ENCODE data around the gene ADCY5.

Gene ADCY5

DNA sequence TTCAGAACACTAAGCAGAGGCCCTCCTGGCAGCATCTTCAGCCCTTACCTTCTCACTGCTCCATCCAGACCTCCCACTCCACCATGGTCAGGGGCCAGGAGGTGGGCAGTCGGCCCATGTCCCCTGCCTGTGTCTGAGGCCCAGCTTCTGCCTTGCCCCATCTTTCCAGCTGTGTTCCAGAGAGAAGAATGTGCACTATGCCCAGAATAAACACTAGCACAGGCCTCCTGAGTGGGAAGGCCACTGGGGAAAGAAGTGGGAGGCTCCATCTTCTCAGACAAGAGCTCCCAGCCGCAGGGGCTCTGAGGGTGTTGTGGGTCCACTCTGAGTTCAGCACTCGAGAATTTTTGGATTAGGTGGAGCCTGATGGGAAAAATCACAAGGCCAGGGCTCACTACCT, 44.5 kb downstream of the ADCY5 start:
- no peak for DNase-seq

DNA sequence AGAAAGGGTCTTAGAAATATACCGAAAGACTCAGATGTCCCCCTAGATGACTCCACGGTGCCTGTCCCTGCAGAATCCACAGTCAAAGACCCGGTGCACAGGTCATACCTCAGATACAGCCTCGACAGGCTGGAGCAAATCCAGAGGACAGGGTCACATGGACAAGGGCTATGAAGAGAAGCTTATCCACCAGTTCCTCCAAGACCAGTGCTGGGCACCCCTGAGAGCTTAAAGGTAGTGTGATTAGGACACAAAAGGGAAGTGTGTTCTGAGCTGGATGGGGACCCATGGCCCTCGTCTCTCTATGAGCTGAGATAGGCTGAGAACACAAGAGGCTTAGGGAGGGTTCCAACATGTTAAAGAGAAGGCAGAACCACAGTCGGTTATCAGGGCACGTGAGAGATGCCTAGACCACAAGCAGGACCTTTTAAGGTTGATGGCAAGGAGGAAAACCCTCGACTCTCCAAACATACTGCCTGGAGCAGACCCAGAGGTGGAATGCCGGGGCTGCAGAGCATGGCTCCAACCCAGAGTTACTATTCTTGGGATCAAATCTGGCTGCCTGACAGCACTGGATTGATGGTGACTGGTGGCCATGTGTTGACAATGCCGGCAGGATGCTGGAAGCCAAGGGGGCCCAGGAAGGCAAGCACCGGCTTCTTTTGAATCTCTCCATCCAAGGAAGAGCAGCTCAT, 46.9 kb downstream of the ADCY5 start:
- DNase-seq: no peak

DNA sequence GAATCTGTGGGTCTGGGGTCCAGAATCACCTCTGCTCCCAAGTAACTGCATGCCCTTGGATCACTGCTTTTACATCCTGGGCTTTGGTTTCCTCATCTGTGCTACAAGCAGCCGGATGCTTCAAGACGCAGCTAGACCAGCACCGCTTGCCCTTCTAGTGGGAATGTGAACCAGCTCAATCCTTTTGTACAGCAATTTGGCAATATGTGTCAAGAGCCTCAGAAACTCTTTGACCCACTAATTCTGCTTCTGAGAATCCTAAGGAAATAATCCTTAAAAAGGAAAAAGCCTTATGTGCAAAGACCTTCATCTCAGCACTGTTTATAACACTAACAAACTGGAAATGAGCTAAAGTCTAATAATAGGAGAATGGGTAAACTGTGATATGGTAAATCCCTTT, 48.7 kb downstream of the ADCY5 start:
- DNase-seq: no peak

DNA sequence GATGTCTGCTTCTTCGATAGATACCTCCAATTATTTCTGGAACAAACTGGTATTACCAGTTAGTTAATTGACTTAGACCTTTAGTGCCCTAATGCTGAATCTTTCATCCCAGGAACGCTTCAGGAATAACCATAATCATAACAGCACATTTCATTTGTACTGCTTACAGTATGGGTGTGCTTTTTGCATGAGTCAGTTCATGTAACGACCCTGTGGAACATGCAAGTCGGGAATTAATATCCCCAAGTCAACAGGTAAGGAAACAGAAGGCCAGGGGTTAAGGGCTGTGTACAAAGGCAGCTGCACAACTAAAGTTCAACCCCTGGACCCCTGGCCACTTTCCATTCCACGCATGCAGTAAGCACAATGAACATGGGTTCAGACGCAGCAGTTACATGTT, 49.2 kb downstream of the ADCY5 start:
- no peak for DNase-seq

DNA sequence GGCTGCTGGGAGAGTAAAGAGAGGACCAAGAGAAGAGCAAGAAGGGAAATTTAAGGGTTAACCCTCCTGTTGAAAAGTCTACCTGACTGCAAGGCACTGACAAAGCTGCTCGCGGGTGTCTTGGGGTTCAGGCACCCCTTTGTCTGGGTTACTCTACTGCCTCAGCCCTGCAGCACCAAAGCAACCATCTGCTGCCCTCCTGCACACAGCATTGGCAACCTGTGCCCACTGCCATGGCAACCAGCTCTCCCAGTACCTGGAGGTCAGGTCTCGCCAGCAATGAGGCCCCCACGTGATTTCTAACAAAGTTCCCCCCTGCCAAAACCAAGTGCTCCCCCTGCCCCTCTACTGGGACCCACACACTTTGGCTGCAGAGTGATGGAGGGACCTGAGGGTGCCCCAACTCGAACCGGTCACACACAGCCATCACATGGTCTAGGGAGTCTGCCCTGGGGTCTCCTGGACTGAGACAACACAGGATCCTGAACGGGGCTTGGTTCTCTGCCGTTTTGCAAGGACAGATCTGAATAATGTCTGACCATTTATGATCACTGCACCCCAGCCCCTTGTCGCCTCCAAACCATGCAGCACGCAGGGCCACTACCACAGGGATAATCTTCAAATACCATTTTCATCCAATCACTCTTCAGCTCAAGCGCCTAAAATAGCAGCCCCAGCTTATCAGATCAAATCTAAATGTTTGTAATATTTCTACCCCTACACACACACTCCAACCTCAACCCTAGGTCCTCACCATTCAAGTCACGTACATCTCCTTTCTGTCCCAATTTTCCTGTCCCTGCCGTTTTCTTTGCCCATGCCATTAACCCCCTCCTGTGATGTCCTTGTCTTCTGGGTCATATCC, 50.7 kb downstream of the ADCY5 start:
- DNase-seq: no peak

DNA sequence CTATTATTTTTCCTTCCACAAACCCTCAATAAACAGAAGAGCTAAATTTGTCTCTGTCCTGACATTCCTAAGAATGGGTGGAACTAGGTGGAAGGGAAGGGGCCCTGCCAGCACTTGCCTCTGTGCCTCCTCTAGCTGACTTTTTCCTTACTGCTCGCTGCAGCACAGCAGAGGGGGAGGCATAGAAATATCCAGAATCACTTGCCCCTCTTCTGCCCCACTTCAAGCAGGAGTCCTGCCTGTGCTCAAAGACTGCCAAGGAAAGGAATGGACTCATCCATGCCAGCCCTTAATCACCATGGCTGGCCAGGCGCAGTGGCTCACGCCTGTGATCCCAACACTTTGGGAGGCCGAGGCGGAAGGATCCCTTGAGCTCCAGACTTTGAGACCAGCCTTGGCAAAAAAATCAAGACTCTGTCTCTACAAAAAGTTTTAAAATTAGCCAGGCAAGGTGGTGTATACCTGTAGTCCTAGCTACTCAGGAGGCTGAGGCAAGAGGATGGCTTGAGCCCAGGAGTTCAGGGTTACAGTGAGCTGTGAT, 51.8 kb downstream of the ADCY5 start:
- DNase-seq: no peak

DNA sequence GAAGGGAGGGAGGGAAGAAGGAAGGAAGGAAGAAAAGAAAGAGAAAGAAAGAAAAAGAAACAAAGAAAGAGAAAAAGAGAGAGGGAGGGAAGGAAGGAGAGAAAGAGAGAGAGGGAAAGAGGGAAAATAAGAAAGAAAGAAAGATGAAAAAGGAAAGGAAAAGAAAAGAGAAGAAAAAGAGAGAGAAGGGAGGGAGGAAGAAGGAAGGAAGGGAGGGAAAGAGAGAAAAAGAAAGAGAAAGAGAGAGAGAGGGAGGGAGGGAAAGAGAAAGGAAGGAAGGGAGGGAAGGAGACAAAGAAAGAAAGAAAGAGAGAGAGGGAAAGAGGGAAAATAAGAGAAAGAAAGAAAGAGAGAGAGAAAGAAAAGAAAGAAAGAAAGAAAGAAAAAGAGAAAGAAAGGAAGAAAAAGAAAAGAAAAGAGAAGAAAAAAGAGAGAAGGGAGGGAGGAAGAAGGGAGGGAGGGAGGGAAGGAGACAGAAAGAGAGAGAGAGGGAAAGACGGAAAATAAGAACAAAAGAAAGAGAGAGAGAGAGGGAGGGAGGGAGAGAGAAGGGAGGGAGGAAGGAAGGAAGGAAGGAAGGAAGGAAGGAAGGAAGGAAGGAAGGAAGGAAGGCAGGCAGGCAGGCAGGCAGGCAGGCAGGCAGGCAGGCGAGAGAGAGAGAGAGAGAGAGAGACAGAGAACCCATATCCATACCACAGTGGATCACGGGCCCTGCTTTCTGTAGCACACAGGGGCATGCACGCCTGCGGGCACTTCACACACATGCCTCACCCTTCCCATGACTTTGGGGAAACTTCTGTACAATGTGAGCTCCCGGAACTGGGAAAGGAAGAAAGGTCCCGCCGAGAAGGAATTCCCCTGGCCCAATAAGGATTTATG, 52.5 kb downstream of the ADCY5 start:
- no peak for DNase-seq

DNA sequence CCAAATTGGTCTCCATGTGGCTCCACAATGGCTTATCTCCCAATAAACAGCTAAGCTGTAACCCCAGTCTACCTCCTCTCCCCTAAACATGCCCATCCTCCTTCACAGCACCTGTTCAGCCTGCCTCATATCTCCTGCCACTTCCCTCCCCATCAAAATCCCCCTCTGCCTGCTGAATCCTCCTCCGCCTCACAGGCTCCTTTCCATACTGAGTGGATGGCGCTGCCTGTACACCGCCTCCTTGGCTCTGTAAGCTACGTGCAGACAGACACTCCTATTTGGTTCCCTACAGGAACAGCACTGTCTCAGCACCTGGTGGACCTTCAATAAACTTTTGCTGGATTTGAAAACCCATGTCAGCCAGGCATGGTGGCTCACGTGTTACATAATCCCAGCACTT, 53.7 kb downstream of the ADCY5 start:
- no peak for DNase-seq

DNA sequence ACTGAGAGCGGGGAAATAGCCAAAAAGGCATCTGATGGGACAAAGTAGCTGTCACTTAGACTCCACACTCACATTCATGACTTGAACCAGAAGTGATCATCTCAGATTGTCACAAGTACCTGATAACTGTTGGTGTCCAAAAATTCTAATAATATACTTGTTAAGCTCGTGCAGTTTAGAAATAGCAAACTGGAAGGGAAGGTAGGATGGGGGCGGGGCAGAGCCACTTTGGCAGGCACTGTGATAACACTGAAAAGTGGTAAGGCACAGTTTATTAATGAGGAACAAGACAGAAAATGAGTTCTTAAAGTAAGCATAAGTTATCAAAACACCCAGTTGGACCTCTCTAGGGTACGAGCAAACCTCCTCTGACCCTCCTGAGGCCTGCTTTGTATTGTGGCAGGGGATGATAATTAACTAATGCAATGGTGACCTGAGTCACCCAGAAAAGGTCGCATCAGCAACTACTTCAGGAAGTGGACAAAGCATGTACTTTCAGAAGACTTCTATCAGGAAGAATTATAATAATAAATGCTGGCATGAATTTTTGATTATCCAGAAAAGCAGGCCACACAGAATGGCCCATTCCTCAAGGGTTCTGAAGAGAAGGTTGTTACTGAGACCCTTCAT, 54.4 kb downstream of the ADCY5 start:
- no peak for DNase-seq

DNA sequence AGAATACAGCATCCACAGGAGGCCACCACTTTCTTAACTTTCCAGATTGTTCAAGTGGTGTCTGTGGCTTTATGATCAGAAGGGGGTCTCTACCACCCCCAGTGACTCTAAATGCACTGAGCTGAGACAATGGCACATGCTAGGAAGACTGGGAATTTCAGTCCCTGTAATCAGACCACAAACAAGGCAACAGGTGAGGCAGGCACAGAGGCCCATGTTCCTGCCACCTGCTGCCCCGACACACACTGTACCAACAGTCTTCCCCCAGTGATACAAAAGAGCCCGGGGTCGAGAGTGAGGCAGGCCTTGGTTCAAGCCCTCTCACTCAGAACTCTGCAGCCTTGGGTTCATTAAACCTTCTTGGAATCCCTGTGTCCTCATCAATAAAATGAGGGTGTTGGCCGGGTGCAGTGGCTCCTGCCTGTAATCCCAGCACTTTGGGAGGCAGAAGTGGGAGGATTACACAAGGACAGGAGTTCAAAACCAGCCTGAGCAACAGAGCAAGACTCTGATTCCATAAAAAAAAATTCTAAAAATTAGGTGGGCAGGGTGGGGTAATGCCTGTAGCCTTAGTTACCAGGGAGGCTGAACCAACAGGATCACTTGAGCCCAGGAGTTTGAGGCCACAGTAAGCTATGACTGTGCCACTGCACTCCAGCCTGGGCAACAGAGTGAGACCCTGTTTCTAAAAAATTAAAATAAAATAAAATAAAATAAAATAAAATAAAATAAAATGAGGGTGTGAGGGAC, 55.8 kb downstream of the ADCY5 start:
- DNase-seq: no peak

DNA sequence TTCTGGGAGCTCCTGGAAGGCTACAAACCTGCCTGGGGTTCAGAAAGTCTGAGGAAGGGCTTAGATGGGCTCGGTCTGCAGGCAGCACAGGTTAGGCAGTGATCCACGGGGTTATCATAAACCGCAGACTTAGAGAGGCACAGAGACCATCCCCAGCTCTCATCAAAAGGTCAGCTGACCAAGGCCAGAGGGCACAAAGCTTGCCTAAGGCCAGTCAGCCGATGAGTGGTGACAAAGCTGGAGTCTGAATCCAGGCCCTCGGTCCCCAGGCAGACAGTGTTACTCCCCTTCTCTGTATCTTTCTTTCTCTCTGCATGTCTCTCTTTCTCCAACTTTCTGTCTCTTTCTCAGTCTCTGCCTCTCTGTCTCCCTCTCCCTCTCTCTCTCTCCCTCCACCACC, 56.5 kb downstream of the ADCY5 start:
- no peak for DNase-seq

DNA sequence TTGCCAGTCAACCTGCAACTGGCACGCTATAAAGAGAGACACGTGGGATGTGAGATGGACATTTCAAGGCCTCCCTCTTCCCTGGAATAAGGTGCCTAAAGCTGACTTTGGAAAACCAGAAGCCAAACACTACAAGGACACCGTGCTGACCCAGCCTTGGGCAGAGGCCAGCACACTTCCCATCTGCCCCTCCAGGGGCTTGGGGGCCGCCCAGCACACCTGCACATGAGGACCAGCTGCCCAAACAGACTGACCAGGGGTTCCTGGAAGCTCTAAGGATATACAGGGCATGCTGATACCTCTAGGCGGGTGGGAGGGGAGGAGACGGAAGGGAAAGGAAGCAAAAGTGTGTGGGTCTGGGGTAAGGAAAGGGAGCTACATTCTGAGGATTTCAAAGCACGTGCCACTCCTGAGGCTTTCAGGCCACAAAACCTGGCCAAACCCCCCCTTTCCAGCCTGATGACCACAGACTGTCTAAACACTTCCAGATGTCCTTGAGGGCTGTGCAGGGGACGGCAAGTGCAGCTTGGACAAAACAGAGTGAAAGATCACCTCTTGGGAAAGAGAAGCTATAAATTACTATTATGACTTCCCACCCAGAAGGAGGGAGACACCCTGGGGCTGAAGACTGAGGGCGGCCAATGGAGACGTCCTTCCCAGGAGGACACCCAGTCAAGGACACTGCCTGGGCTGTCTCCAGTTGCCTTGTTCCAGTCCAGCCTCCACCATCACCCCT, 57.9 kb downstream of the ADCY5 start:
- no peak for DNase-seq

DNA sequence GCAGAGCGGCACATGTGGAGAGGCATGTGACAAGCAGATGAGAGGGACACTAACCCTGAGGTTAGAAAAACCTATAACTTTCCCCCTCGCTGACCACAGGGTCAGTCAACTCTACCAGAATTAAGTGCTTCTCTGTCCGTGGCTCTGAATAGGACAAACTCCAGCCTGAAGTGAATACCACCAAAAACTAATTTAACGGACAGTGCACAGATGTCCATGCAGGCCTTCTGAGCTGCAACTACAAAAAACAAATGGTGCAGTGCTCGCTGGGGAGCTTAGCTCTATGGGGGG, 59.3 kb downstream of the ADCY5 start:
- no peak for DNase-seq

DNA sequence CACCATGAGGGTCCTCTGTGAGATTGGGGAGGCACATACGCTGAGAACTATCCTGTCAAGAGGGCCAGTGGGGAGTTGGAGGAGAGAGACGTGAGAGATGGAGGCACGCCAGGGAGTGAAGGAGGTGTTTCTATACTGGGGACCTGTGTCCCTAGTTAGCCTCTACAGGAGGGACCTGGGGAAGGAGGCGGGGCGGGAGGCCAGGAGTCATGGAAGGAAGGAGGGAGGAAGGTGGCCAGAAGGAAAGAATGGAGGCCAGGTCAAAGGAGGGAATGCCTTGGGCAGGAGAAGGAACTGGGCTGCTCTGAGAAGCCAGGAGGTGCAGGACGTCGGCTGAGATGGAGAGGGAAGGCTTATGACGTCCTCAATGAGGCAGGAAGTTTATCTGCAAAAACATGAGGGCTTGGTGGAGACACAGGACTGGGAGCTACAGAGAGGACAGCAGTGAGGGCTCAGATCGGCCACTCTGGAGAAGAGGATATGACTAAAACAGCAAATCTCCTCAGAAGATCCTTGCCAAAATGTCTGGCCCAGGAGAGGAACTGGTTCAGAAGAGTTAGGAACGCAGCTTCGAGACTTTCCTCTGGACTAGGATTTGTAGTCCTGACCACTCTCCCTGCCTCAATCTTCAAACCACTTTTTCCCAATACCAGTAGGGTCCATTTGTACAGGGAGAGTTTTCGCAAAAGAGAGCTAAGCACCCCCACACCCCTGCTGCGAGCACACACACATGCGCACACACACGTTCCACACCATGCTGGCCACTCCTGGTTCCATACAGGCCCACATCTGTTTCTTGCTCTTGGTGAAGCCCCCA, 59.9 kb downstream of the ADCY5 start:
- no peak for DNase-seq

DNA sequence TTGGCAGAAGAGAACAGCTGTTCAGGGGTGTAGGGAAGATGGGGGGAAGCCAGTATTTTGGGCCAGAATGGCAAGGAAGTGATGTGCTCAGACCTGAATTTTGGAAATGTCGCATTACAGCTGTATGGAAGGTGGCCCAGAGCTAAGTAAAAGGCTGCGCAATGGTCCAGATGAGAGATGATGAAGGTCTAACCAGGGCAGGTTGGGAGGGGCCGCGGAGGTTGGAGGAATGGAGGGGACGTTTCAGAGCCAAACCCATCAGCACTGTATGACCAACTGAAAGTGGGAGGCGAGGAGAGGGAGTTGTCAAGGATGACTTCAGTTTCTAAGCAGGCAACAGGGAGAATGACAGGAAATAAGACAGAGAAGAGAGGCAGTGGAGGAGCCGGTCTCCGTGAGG, 60.8 kb downstream of the ADCY5 start:
- no peak for DNase-seq

DNA sequence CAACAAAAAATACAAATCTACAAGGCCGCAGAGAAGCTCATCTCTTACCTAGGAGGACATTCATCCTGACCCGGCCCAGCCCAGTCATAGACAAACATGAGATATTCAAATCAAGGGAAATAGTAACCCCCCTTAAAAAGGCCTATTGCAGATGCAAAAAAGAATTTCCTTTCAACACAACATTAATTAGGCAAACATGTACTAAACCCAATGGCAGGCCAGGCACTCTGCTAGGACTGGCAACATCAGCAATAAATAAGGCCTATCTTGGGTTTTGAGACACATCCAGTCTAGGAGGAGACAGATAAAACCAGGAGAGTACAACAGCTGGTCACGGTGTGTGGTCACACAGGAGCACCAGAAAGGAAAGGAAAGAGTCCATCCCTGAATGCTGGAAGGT, 61.4 kb downstream of the ADCY5 start:
- no peak for DNase-seq

DNA sequence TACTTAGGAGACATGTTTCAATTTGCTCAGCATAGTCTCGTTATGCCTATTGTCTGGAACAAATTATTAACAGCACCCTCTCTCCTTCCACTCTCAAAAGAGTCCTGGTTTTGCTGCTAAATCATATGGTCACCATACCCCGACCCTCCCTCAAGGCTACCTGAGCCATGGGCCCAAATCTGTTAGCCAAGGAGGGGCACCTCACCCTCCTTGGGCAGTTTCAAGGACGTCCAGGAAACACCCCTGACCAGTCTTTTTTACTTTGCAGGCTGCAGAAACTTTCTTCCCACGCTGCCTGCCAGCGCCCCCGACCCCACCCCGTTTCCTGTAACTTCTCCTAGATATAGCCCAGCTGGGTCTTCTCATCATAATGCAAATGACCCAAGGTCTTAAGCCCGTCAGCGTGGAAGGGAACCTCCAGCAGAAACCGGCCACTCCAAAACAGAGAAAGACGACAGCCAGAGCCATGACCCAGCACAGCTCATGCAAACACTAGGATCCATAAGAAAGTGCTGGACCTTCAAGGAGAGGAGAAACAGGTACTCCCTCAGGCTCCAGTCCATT, 62.3 kb downstream of the ADCY5 start:
- DNase-seq: no peak

DNA sequence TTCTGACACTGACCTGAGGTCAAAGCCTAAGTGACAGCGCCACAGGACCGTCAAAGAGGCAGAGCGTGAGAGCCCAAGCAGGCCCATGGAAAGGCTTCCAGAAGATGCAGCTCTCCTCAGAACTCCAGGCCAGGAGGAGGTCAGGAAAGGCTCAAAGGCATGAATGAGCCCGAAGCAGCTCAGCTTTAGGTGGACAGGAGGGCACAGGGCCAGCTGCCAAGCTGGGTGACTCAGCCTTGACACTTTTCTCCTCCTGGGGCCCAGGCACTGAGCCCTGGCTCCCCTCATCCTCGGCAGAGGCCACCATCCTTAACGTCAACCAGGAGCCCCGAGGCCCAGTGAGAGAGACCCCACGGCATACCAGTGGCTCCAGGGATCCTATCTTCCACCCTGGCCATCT, 62.9 kb downstream of the ADCY5 start:
- no peak for DNase-seq

DNA sequence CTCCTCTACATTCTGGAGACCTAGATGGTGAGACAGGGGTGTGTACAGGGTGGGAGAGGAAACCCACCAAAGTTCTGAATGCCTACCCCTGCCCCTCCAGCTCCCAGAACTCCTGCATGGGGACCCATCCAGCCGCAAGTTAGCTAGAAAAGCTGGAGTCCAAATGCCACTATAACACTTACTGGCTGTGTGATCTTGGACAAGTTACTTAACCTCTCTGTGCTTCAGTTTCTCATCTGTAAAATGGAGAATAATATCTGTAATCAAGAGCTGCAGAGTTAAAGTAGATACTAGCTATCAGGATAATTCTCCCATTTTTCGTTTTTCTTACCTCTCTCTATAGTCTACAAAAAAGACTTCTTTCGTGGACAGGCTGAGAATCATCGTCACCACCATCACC, 63.4 kb downstream of the ADCY5 start:
- DNase-seq: no peak

DNA sequence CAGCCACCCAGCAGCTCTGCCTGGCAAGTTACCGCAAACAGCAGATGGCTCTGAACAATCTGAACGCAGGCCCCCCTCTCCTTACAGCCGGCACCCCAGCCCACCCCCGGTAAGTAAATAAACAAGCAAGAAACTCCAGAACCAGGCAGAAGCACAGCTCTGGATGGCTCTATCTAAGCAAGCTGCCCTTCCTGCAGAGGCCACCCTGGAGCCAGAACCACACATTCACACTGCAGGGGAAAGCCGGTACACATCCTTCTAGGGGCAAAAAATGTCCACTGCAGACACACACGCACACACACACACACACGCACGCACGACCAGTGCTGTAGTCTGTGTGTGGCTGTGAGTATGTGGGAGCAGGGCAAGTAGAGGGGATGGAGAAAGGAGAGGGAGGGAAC, 63.9 kb downstream of the ADCY5 start:
- DNase-seq: no peak
